Measurements from ENCODE around the gene WBP2. TPM values are rescaled to one million over a fixed set of nuclear protein-coding genes. Genes with fewer than 3 reads are reported as not detected.
A peak's percentile ranks its signal among the peaks of the same experiment; 100 is the strongest.

The WBP2 gene
- polyA plus RNA-seq, 1 donor (not counting 4 experiments of a cell fraction or from before 2014, with no cell fraction given): 23.3 TPM

- Histone ChIP-seq H3K36me3 (ENCODE audit: control insufficient read depth in 2 of 2, extremely low read depth in 1 of 2, insufficient read depth in 2 of 2, low read length in 2 of 2) (no peaks in the 10 kb centered on the region), H3K9ac (ENCODE audit: control insufficient read depth, extremely low read depth, insufficient read depth, low read length) (peak overlapping the region; percentile 83), H3K9me3 (ENCODE audit: control insufficient read depth, low read depth, low read length) (no peaks in the 10 kb centered on the region), H3K27ac (ENCODE audit: control insufficient read depth, insufficient read depth, low read length) (peak overlapping the region; percentile 86), H3K4me1 (ENCODE audit: control insufficient read depth, extremely low read depth, insufficient read depth, low read length) (peaks cover 34% of the 10 kb centered on the region), H3K79me2 (ENCODE audit: control insufficient read depth, insufficient read depth, low read length) (no peaks in the 10 kb centered on the region), H3K4me2 (ENCODE audit: control insufficient read depth, extremely low read depth, insufficient read depth, low read depth, low read length) (peak overlapping the region; percentile 74), H3K27me3 (ENCODE audit: control insufficient read depth, extremely low read depth, insufficient read depth, low read length) (peaks cover 2% of the 10 kb centered on the region), H4K20me1 (ENCODE audit: control insufficient read depth, extremely low read depth, insufficient read depth, low read length) (no peaks in the 10 kb centered on the region), H3K9me1 (ENCODE audit: control insufficient read depth, extremely low read depth, insufficient read depth, low read length) (no peaks in the 10 kb centered on the region), H2AFZ (ENCODE audit: control insufficient read depth, low read length) (peak overlapping the region; percentile 4), H3K4me3 (ENCODE audit: control insufficient read depth in 2 of 3, extremely low read depth in 1 of 3, insufficient read depth in 2 of 3, low read depth in 1 of 3, low read length in 3 of 3) (peak overlapping the region; percentile 43 to 84 (median 57))
- peak; percentile 19 to 58 (median 56) for TF ChIP-seq CTCF (optimal IDR thresholded peaks at IDR 0.05 in 1 of 3, IDR thresholded peaks at IDR 0.05 in 1 of 3, conservative IDR thresholded peaks at IDR 0.05 in 1 of 3; ENCODE audit: extremely low read depth in 1 of 3, insufficient read depth in 2 of 3, low read length in 3 of 3)
- no peak for TF ChIP-seq EZH2 (IDR thresholded peaks at IDR 0.05; ENCODE audit: low read length)
- DNase-seq (ENCODE audit: low read depth, low spot score): no peak
- no peak for FAIRE-seq
- dilution Hi-C loops (cut with MboI; ENCODE audit: extremely low pct_ligation_motif_present, low sequenced_read_pairs): no loop called here
These were observed 22.6 kb upstream of the WBP2 start for GRCh38 chr17:75877752-75878173.

- DNase-seq (ENCODE audit: low read depth, low spot score): no peak
- dilution Hi-C loops (cut with MboI; ENCODE audit: extremely low pct_ligation_motif_present, low sequenced_read_pairs): no loop called here
- no peaks in the 10 kb centered on the region for H3K9me1 ChIP-seq (ENCODE audit: control insufficient read depth, extremely low read depth, insufficient read depth, low read length)
- H3K9ac ChIP-seq (ENCODE audit: control insufficient read depth, extremely low read depth, insufficient read depth, low read length): peak overlapping the region; percentile 83
- H3K9me3 ChIP-seq (ENCODE audit: control insufficient read depth, low read depth, low read length): no peaks in the 10 kb centered on the region
- H3K4me1 ChIP-seq (ENCODE audit: control insufficient read depth, extremely low read depth, insufficient read depth, low read length): peaks cover 41% of the 10 kb centered on the region
- peak overlapping the region; percentile 43 to 84 (median 57) for H3K4me3 ChIP-seq (ENCODE audit: control insufficient read depth in 2 of 3, extremely low read depth in 1 of 3, insufficient read depth in 2 of 3, low read depth in 1 of 3, low read length in 3 of 3)
- H3K79me2 ChIP-seq (ENCODE audit: control insufficient read depth, insufficient read depth, low read length): no peaks in the 10 kb centered on the region
- peaks cover 2% of the 10 kb centered on the region for H3K27me3 ChIP-seq (ENCODE audit: control insufficient read depth, extremely low read depth, insufficient read depth, low read length)
- H2AFZ ChIP-seq (ENCODE audit: control insufficient read depth, low read length): peak overlapping the region; percentile 4
- H3K4me2 ChIP-seq (ENCODE audit: control insufficient read depth, extremely low read depth, insufficient read depth, low read depth, low read length): peak overlapping the region; percentile 74
- H3K27ac ChIP-seq (ENCODE audit: control insufficient read depth, insufficient read depth, low read length): peak overlapping the region; percentile 86
- H3K36me3 ChIP-seq (ENCODE audit: control insufficient read depth in 2 of 2, extremely low read depth in 1 of 2, insufficient read depth in 2 of 2, low read length in 2 of 2): no peaks in the 10 kb centered on the region
- FAIRE-seq: no peak
- no peaks in the 10 kb centered on the region for H4K20me1 ChIP-seq (ENCODE audit: control insufficient read depth, extremely low read depth, insufficient read depth, low read length)
- TF ChIP-seq EZH2 (IDR thresholded peaks at IDR 0.05; ENCODE audit: low read length) (no peak), CTCF (optimal IDR thresholded peaks at IDR 0.05 in 1 of 3, IDR thresholded peaks at IDR 0.05 in 1 of 3, conservative IDR thresholded peaks at IDR 0.05 in 1 of 3; ENCODE audit: extremely low read depth in 1 of 3, insufficient read depth in 2 of 3, low read length in 3 of 3) (peak in 1 of 3 experiments; percentile 21)
These were observed 22.0 kb upstream of the WBP2 start for GRCh38 chr17:75876938-75877751.

All from keratinocyte (primary cell).